Neutrophil (primary cell): ENCODE data around the gene RPS6KL1.
A peak's percentile ranks its signal among the peaks of the same experiment; 100 is the strongest.

Experiments
- H3K27ac ChIP-seq: fragments of 200-600 bp; sonication (generic); 2 replicates; pipeline ENCODE4 v1.5.1; 2016; ENCODE audit warnings: mild to moderate bottlenecking, moderate library complexity
- H3K27me3 ChIP-seq: fragments of 200-600 bp; sonication (generic); 2 replicates; pipeline ENCODE4 v1.6.0; 2016; ENCODE audit warnings: mild to moderate bottlenecking
- H3K36me3 ChIP-seq: fragments of 200-600 bp; sonication (generic); 2 replicates; pipeline ENCODE4 v1.5.1; 2017
- H3K4me1 ChIP-seq, 2 experiments: fragments of 200-600 bp in 1 of 2; sonication (generic) in 1 of 2; 1 replicate in 1 of 2; 2 replicates in 1 of 2; pipeline versions ENCODE4 v1.5.1 to v1.6.1; 2013 to 2016; ENCODE audit warnings: low read depth in 1 of 2, low read length in 1 of 2, mild to moderate bottlenecking in 1 of 2, moderate library complexity in 1 of 2; ENCODE audit not compliant: control insufficient read depth in 1 of 2, insufficient read depth in 1 of 2
- H3K4me3 ChIP-seq, 2 experiments: fragments of 200-600 bp in 1 of 2; sonication (generic) in 1 of 2; 1 replicate in 1 of 2; 2 replicates in 1 of 2; pipeline ENCODE4 v1.5.1; 2013 to 2016; ENCODE audit warnings: low read depth in 1 of 2, low read length in 1 of 2, mild to moderate bottlenecking in 1 of 2, moderate library complexity in 1 of 2
- H3K9me3 ChIP-seq: fragments of 200-600 bp; sonication (generic); 2 replicates; pipeline ENCODE4 v1.5.1; 2016
- CTCF ChIP-seq: fragments of 200-600 bp; sonication (generic); IDR thresholded peaks from 2 replicates; pipeline ENCODE4 v1.5.1; 2016; ENCODE audit warnings: antibody characterized with exemption

Gene RPS6KL1

DNA sequence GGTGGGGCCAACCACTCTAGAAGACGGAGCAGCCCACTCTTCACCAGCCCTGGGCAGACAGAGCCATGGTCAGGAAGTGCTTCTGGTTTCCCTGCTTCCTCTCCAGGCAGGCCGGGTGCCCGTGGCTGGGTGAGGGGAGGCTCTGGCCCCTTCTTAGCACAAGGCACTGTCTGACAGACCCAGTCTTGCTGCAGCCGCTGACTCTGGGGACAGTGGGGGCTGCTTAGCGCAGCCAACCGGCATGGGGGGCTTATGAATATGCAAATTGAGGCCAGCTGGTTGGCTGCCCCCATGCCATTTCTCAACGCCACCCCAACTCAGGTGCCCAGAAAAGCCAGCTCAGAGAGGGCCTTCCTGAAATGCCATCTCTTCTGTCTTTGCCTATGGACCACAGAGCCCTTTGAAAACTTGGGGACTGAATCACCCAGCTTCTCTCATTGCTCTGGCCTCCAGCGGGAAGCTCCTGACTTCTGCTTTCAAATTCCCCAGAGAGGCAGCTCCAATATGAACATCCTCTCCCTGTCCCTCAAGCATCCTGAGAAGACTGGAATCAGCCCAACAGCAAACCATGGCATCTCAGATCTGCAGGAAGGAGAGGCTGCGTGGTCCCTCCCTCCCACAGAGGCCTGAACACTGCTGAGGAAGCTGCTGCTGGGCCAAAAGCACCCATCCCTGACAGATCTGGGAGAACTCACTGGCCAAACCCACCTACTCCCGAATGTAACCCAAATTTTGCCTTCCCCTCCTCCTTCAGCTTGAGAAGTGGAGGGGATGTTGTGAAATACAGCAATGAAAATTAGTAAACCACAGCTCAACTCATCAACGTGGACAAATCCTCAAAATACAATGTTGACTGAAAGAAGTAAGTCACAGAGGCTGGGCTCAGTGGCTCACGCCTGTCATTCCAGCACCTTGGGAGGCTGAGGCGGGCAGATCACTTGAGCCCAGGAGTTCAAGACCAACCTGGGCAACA lies 46.8 kb downstream of the RPS6KL1 start, which contains the start of gene PROX2:
Gene PROX2, minus strand, starts transcription at position 205 of the 973 bp plus-strand sequence. CDS start 12,311 bp downstream, outside the sequence.
- Histone ChIP-seq H3K4me3 (peak within 1 kb of the TSS in 1 of 2 experiments; percentile 9), H3K9me3 (no peaks in the 10 kb centered on the region), H3K36me3 (no peaks in the 10 kb centered on the region), H3K27ac (no peak within 1 kb of the TSS), H3K4me1 (peaks cover 17% of the 10 kb centered on the region in 2 experiments), H3K27me3 (no peaks in the 10 kb centered on the region)
- no peak for TF ChIP-seq CTCF

DNA sequence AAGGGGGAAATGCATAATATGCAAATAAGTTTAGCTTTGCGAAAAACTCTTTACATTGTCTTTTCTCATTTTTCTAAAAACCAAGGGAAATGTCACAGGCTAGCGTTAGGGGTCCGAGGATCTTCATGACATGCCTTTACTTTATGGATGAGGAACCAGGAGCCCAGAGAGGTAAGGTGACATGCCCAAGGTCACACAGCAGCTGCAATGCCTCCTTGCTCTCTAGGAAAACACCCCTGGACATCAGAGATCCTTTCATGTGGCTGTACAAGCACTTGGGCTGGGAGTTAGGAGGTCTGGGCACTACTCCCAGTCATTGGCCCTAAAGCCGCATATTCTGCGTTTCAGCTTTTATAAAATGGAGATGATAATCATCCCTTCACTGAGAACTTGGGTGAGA lies 47.9 kb downstream of the RPS6KL1 start:
- no peak overlapping the region for H3K4me3 ChIP-seq
- no peak for TF ChIP-seq CTCF
- H3K27ac ChIP-seq: no peak overlapping the region
- no peaks in the 10 kb centered on the region for H3K27me3 ChIP-seq
- no peaks in the 10 kb centered on the region for H3K36me3 ChIP-seq
- no peaks in the 10 kb centered on the region for H3K9me3 ChIP-seq
- H3K4me1 ChIP-seq: peaks cover 11 to 12% of the 10 kb centered on the region in 2 experiments

DNA sequence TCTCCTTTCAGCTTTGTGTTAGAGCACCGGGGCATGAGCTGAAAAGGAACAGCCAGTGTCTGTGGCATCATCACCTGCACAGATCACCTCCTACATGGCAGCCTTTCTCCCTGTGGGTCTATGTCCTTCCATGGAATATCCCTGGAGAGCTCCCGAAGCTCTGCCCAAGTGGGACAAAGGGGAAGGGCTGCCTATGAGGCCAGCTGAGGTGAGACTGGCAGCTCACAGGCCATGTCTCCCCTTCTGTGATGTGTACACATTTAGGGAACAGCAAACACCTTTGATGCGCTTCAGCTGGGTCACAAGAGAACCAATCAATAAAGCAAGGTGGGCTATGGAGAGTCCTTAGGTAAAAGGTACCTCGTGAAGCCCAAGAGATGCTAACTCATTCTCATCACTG lies 51.2 kb downstream of the RPS6KL1 start:
- H3K9me3 ChIP-seq: no peaks in the 10 kb centered on the region
- peaks cover 8% of the 10 kb centered on the region for H3K27me3 ChIP-seq
- no peak for TF ChIP-seq CTCF
- no peak overlapping the region for H3K4me3 ChIP-seq
- no peak overlapping the region for H3K27ac ChIP-seq
- no peaks in the 10 kb centered on the region for H3K36me3 ChIP-seq
- H3K4me1 ChIP-seq: peaks cover 11 to 12% of the 10 kb centered on the region in 2 experiments

DNA sequence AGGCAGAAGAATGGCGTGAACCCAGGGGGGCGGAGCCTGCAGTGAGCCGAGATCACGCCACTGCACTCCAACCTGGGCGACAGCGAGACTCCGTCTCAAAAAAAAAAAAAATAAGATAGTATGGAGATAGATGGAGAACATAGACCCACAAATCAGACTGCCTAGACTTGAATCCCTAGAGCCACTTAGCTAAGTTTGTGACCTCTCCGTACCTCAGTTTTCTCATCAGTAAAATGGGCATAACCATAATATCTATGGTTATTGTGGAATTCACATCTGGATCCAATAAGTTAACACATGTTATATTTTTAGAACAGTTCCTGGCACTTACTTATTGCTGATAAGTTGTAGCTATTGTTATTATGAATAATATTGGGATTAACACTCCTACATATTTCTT lies 54.3 kb downstream of the RPS6KL1 start:
- no peaks in the 10 kb centered on the region for H3K36me3 ChIP-seq
- H3K4me3 ChIP-seq: no peak overlapping the region
- no peaks in the 10 kb centered on the region for H3K9me3 ChIP-seq
- peaks cover 8% of the 10 kb centered on the region for H3K27me3 ChIP-seq
- TF ChIP-seq CTCF: no peak
- peaks cover 0 to under 1% of the 10 kb centered on the region in 2 experiments for H3K4me1 ChIP-seq
- no peak overlapping the region for H3K27ac ChIP-seq

DNA sequence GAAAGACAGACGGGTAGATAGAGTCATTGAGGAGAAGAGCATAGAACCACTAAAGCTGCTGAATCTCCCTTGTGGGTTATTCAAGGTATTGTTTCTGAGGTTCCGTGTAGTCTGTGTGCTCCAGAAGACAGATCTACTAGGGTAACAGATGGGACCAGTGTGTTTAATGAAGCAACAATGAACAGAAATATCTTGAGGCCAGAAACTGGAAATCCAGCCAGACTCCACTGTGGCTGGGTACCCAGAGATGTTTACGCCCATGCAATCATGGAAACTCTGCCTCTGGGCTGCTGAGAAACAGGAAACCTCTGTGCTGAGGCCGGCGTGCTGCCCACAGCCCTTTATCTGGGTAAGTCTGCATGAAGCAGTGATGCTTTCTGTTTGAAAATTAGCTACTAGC lies 55.4 kb downstream of the RPS6KL1 start:
- H3K27ac ChIP-seq: no peak overlapping the region
- H3K4me1 ChIP-seq: peaks cover 7 to 9% of the 10 kb centered on the region in 2 experiments
- no peaks in the 10 kb centered on the region for H3K9me3 ChIP-seq
- TF ChIP-seq CTCF: no peak
- H3K36me3 ChIP-seq: no peaks in the 10 kb centered on the region
- no peak overlapping the region for H3K4me3 ChIP-seq
- peaks cover 8% of the 10 kb centered on the region for H3K27me3 ChIP-seq
